Peyer's patch (tissue), 4 donors: Measurements from ENCODE around the gene ALG1L2.

Experiments
- POLR2A ChIP-seq, 2 donors: fragments of 450-650 bp; IDR thresholded peaks; one replicate each; pipeline ENCODE4 v1.5.1; 2017; ENCODE audit warnings: antibody characterized with exemption in 2 of 2, mild to moderate bottlenecking in 2 of 2, moderate library complexity in 2 of 2
- TF ChIP-seq, protein P1 (sequence below), 6 experiments: fragments of 450-650 bp in 4 of 6; fragments of 200-600 bp in 2 of 6; sonication (generic) in 1 of 6; IDR thresholded peaks; one replicate each; pipeline ENCODE4 v1.5.1; 2017 to 2019; ENCODE audit warnings: antibody characterized with exemption in 6 of 6, mild to moderate bottlenecking in 3 of 6, moderate library complexity in 1 of 6

DNA sequence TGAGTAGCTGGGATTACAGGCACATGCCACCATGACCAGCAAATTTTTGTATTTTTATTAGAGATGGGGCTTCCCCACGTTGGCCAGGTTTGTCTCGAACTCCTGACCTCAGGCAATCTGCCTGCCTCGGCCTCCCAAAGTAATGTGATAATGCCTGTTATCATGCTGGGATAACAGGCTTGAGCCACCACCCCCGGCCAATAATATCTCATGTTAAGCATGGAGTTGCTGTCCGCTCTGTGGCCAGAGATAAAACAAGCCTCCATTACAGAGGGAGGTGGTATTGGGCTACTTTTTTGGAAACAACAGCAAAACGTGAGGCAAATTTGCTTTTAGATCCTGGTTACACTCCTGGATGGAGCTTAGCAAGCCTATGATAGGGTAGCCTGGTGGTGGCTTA, 32.9 kb upstream of the ALG1L2 start:
- TF ChIP-seq, protein P1, sequence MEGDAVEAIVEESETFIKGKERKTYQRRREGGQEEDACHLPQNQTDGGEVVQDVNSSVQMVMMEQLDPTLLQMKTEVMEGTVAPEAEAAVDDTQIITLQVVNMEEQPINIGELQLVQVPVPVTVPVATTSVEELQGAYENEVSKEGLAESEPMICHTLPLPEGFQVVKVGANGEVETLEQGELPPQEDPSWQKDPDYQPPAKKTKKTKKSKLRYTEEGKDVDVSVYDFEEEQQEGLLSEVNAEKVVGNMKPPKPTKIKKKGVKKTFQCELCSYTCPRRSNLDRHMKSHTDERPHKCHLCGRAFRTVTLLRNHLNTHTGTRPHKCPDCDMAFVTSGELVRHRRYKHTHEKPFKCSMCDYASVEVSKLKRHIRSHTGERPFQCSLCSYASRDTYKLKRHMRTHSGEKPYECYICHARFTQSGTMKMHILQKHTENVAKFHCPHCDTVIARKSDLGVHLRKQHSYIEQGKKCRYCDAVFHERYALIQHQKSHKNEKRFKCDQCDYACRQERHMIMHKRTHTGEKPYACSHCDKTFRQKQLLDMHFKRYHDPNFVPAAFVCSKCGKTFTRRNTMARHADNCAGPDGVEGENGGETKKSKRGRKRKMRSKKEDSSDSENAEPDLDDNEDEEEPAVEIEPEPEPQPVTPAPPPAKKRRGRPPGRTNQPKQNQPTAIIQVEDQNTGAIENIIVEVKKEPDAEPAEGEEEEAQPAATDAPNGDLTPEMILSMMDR (IDR thresholded peaks at IDR 0.05), result no peak
- TF ChIP-seq POLR2A (IDR thresholded peaks at IDR 0.05), result no peak
